PC-9 (cell line): Measurements from ENCODE around the gene AP4M1. TPM values are rescaled to one million over a fixed set of nuclear protein-coding genes. Genes with fewer than 3 reads are reported as not detected.

Experiments
- BruUV-seq: library from RNA; stranded (reverse); fragments of 400-500 nt; replicated peaks from 2 replicates; lab custom pipeline; 2021; lab: Mats Ljungman, UMichigan
- CTCF ChIA-PET: fragments of 300-600 bp; sonication (Branson Sonifier 250); formaldehyde crosslinking; loops from one replicate; lab custom pipeline; 2022; ENCODE audit warnings: antibody characterized with exemption; lab: Charles Lee
- POLR2A ChIA-PET: fragments of 300-600 bp; sonication (Branson Sonifier 250); formaldehyde crosslinking; loops from one replicate; lab custom pipeline; 2022; ENCODE audit warnings: antibody characterized with exemption; ENCODE audit not compliant: unreplicated experiment; lab: Charles Lee
- DNase-seq, 2 experiments: peaks; one replicate each; pipeline versions ENCODE4 v3.0.0 to v3.0.0-alpha.2; 2015 to 2022; ENCODE audit warnings: mixed read lengths in 1 of 2
- H2AFZ ChIP-seq: fragments of 200-600 bp; sonication (generic); 2 replicates; pipeline ENCODE4 v1.8.1; 2017; ENCODE audit warnings: antibody characterized with exemption
- H3F3A ChIP-seq: fragments of 200-600 bp; sonication (generic); 2 replicates; pipeline ENCODE4 v1.8.1; 2017; ENCODE audit warnings: antibody characterized with exemption, mild to moderate bottlenecking, low read depth; ENCODE audit not compliant: insufficient read depth
- H3K27ac ChIP-seq: fragments of 200-600 bp; sonication (generic); 2 replicates; pipeline ENCODE4 v1.6.1; 2016; ENCODE audit warnings: mixed run types
- H3K27me3 ChIP-seq: fragments of 200-600 bp; sonication (generic); 2 replicates; pipeline ENCODE4 v1.6.1; 2016; ENCODE audit warnings: low read depth, mixed run types; ENCODE audit not compliant: insufficient read depth
- H3K36me3 ChIP-seq: fragments of 200-600 bp; sonication (generic); 2 replicates; pipeline ENCODE4 v1.6.1; 2016; ENCODE audit warnings: low read depth, mixed run types
- H3K4me1 ChIP-seq: fragments of 200-600 bp; sonication (generic); replicated peaks from 2 replicates; pipeline ENCODE4 v1.6.1; 2016; ENCODE audit warnings: mixed run types; ENCODE audit not compliant: insufficient read depth
- H3K4me2 ChIP-seq: fragments of 200-600 bp; sonication (generic); 2 replicates; pipeline ENCODE4 v1.6.1; 2017; ENCODE audit warnings: mixed run types
- H3K4me3 ChIP-seq: fragments of 200-600 bp; sonication (generic); 2 replicates; pipeline ENCODE4 v1.6.1; 2016; ENCODE audit warnings: mixed run types
- H3K79me2 ChIP-seq: fragments of 200-600 bp; sonication (generic); 2 replicates; pipeline ENCODE4 v1.6.1; 2017; ENCODE audit warnings: low read depth, mixed run types
- H3K9me2 ChIP-seq: fragments of 200-600 bp; sonication (generic); 2 replicates; pipeline ENCODE4 v1.8.1; 2017; ENCODE audit warnings: mild to moderate bottlenecking; ENCODE audit not compliant: insufficient read depth
- H3K9me3 ChIP-seq: fragments of 200-600 bp; sonication (generic); 2 replicates; pipeline ENCODE4 v1.8.1; 2016; ENCODE audit warnings: low read depth; ENCODE audit not compliant: insufficient read depth
- H4K20me1 ChIP-seq: fragments of 200-600 bp; sonication (generic); 2 replicates; pipeline ENCODE4 v1.8.1; 2017; ENCODE audit not compliant: insufficient read depth
- EZH2 ChIP-seq: fragments of 200-600 bp; sonication (generic); IDR thresholded peaks from 2 replicates; pipeline ENCODE4 v1.8.0; 2017; ENCODE audit warnings: antibody characterized with exemption, low read depth
- intact Hi-C: fragments of 100-400 bp; cut with micrococcal nuclease; formaldehyde crosslinking; loops from one replicate; pipeline ENCODE4 v1.10.0; 2022; ENCODE audit not compliant: unreplicated experiment
- total RNA-seq: library from RNA; stranded (reverse); gene quantifications from 2 replicates; pipeline ENCODE4 v1.2.3, GENCODE V29; 2021
- TF ChIP-seq, protein P1 (sequence below): fragments of 200-600 bp; sonication (generic); conservative IDR thresholded peaks from 2 replicates; pipeline ENCODE4 v1.6.1; 2017; ENCODE audit warnings: mixed run types, antibody characterized with exemption, mild to moderate bottlenecking, moderate library complexity

AP4M1 gene
- total RNA-seq, 1 experiment from 2014 or later = 18.1 TPM

DNA sequence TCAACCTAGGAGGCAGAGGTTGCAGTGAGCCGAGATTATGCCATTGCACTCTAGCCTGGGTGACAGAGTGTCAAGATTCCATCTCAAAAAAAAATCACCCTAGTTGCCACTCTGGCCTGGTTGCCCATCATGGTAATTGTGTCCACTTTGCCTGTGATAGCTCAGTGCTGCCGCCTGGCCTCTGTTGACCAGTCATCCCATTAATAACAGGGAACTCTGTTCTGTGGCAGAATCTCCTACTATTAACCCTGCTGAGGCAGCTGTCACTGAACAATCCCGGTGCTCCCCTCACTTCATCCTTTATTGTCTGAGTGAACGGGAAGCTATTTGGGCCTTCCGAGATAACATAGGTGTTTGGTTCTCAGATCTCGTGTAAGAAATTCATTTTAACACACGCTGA, 34.5 kb upstream of the AP4M1 start:
- BruUV-seq = no TSS peak
- no peaks in the 10 kb centered on the region for H3K9me2 ChIP-seq
- no peak overlapping the region for H3K4me2 ChIP-seq
- H3K4me1 ChIP-seq = no peaks in the 10 kb centered on the region
- H3K27ac ChIP-seq = no peak overlapping the region
- no peak overlapping the region for H2AFZ ChIP-seq
- POLR2A ChIA-PET = no interaction called here
- H3F3A ChIP-seq = peaks cover 14% of the 10 kb centered on the region; the same call in 1 of the 2 replicates
- H3K9me3 ChIP-seq = peaks cover 23% of the 10 kb centered on the region
- no peaks in the 10 kb centered on the region for H3K27me3 ChIP-seq
- no peak for DNase-seq
- H3K4me3 ChIP-seq = no peak overlapping the region
- CTCF ChIA-PET = no interaction called here
- H3K79me2 ChIP-seq = no peaks in the 10 kb centered on the region
- TF ChIP-seq, protein P1, sequence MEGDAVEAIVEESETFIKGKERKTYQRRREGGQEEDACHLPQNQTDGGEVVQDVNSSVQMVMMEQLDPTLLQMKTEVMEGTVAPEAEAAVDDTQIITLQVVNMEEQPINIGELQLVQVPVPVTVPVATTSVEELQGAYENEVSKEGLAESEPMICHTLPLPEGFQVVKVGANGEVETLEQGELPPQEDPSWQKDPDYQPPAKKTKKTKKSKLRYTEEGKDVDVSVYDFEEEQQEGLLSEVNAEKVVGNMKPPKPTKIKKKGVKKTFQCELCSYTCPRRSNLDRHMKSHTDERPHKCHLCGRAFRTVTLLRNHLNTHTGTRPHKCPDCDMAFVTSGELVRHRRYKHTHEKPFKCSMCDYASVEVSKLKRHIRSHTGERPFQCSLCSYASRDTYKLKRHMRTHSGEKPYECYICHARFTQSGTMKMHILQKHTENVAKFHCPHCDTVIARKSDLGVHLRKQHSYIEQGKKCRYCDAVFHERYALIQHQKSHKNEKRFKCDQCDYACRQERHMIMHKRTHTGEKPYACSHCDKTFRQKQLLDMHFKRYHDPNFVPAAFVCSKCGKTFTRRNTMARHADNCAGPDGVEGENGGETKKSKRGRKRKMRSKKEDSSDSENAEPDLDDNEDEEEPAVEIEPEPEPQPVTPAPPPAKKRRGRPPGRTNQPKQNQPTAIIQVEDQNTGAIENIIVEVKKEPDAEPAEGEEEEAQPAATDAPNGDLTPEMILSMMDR = no peak
- TF ChIP-seq EZH2 = no peak
- H4K20me1 ChIP-seq = no peaks in the 10 kb centered on the region
- intact Hi-C loops = no loop called here
- H3K36me3 ChIP-seq = peaks cover 37% of the 10 kb centered on the region

DNA sequence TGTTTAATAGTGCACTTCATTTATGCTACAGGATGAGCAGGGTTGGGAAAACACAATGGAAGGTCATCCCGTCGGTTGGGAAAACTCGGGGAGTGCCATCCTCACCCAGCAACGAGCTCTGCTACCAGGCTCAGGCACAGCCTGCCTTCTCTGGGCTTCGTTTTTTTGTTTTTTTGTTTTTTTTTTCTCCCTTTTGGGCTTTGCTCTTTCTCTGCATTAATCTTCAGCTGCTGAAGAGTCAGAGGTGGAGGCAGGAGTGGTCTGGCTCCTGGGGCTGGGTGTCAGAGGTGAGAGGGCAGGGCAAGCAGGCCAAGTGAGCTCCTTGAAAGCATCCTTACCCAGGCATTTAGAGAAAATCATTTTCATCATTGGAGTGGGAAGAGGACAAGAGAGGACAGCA, 31.5 kb upstream of the AP4M1 start:
- H3K4me2 ChIP-seq = no peak overlapping the region
- H3K4me3 ChIP-seq = no peak overlapping the region
- intact Hi-C loops = no loop called here
- H3K27me3 ChIP-seq = no peaks in the 10 kb centered on the region
- H3K9me2 ChIP-seq = no peaks in the 10 kb centered on the region
- no peak overlapping the region for H3K27ac ChIP-seq
- H2AFZ ChIP-seq = no peak overlapping the region
- CTCF ChIA-PET = no interaction called here
- TF ChIP-seq EZH2 = no peak
- TF ChIP-seq, protein P1 = no peak
- peaks cover 64% of the 10 kb centered on the region for H3K36me3 ChIP-seq
- H4K20me1 ChIP-seq = no peaks in the 10 kb centered on the region
- no TSS peak for BruUV-seq
- no peaks in the 10 kb centered on the region for H3K79me2 ChIP-seq
- H3K4me1 ChIP-seq = no peaks in the 10 kb centered on the region
- peaks cover 52% of the 10 kb centered on the region for H3K9me3 ChIP-seq
- POLR2A ChIA-PET = interaction anchor here (0.7 kb wide), 1 partner anchor 10 kb away, joined by 3 read pairs; no protein-coding TSS in a partner anchor
- DNase-seq = no peak
- H3F3A ChIP-seq = peaks cover 14% of the 10 kb centered on the region; the same call in 1 of the 2 replicates

DNA sequence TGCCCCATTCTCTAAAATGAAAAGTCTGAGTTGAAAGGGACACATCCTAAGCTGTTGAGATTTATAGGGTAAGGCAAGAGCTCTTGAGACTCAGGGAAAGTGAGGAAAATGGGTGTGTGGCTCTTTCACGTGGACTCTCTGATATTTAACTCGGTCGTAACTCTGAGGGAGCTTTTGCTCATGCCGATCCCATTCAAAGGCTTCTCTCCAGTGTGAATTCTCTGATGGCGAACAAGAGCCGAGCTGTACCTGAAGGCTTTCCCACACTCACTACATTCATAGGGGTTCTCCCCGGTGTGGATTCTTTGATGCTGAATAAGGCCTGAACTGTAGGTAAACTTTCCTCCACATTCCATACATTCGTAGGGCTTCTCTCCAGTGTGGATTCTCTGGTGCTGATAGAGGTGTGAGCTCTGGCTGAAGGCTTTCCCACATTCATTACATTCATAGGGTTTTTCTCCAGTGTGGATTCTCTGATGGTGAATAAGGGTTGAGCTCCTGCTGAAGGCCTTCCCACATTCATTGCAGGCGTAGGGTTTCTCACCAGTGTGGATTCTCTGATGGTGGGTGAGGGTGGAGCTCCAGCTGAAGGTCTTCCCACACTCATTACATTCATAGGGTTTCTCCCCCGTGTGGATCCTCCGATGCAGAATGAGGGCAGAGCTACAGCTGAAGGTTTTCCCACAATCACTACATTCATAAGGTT, 30.3 kb upstream of the AP4M1 start:
- no TSS peak for BruUV-seq
- H2AFZ ChIP-seq = no peak overlapping the region

More for the DNA sequence above, 30.3 kb upstream of the AP4M1 start:
- no peak overlapping the region for H3K27ac ChIP-seq
- intact Hi-C loops = no loop called here
- H3K9me3 ChIP-seq = peaks cover 52% of the 10 kb centered on the region
- no peak for DNase-seq
- H3K9me2 ChIP-seq = no peaks in the 10 kb centered on the region
- no peaks in the 10 kb centered on the region for H3K79me2 ChIP-seq
- H3K36me3 ChIP-seq = peaks cover 73% of the 10 kb centered on the region
- CTCF ChIA-PET = no interaction called here
- H3K27me3 ChIP-seq = no peaks in the 10 kb centered on the region
- H3K4me3 ChIP-seq = no peak overlapping the region
- H3K4me2 ChIP-seq = no peak overlapping the region
- no peak for TF ChIP-seq EZH2
- TF ChIP-seq, protein P1 = no peak
- H3F3A ChIP-seq = peaks cover 8% of the 10 kb centered on the region; the same call in 1 of the 2 replicates
- no peaks in the 10 kb centered on the region for H3K4me1 ChIP-seq
- POLR2A ChIA-PET = no interaction called here
- H4K20me1 ChIP-seq = no peaks in the 10 kb centered on the region
